HG03108 (cell line): ENCODE results near the gene CPNE6.

Experiments used
- ATAC-seq: cut with Tn5 transposase; IDR thresholded peaks from one replicate; pipeline ENCODE4 v1.9.1; 2021; ENCODE audit warnings: moderate library complexity; ENCODE audit not compliant: unreplicated experiment

CPNE6 gene

GRCh38 chr14:24068711-24069410 lies 2.5 kb upstream of the CPNE6 start:
- no peak for ATAC-seq

GRCh38 chr14:24069411-24069735 lies 2.0 kb upstream of the CPNE6 start:
- ATAC-seq, result no peak

GRCh38 chr14:24070285-24071143 lies 848 bp upstream of the CPNE6 start:
- ATAC-seq, result no peak

GRCh38 chr14:24071836-24072430 lies 571 bp downstream of the CPNE6 start:
- no peak for ATAC-seq

GRCh38 chr14:24072436-24072835 lies 1.1 kb downstream of the CPNE6 start:
- no peak for ATAC-seq

- no peak for ATAC-seq
Measured at GRCh38 chr14:24072881-24073877, 1.8 kb downstream of the CPNE6 start.

- ATAC-seq, result no peak
Measured at GRCh38 chr14:24074625-24075484, 3.5 kb downstream of the CPNE6 start.

- ATAC-seq, result no peak
Measured at GRCh38 chr14:24075485-24076301, 4.3 kb downstream of the CPNE6 start.

- ATAC-seq, result no peak
Measured at GRCh38 chr14:24076302-24076601, 4.9 kb downstream of the CPNE6 start.

- no peak for ATAC-seq
Measured at GRCh38 chr14:24077086-24077485, 5.7 kb downstream of the CPNE6 start.

- ATAC-seq, result no peak
Measured at GRCh38 chr14:24078146-24078545, 6.8 kb downstream of the CPNE6 start.

- ATAC-seq, result no peak
Measured at GRCh38 chr14:24079491-24080141, 8.3 kb downstream of the CPNE6 start.

GRCh38 chr14:24080142-24080530 lies 8.8 kb downstream of the CPNE6 start:
- ATAC-seq, result no peak

GRCh38 chr14:24080888-24081738 lies 9.8 kb downstream of the CPNE6 start:
- peak; percentile 82 for ATAC-seq

GRCh38 chr14:24081739-24082211 lies 10.4 kb downstream of the CPNE6 start:
- ATAC-seq, result no peak

GRCh38 chr14:24082411-24083080 lies 11.2 kb downstream of the CPNE6 start:
- ATAC-seq, result no peak

- ATAC-seq, result no peak
Measured at GRCh38 chr14:24083462-24083861, 12.1 kb downstream of the CPNE6 start.
